ENCODE data around the gene PIK3AP1.

Gene PIK3AP1

DNA sequence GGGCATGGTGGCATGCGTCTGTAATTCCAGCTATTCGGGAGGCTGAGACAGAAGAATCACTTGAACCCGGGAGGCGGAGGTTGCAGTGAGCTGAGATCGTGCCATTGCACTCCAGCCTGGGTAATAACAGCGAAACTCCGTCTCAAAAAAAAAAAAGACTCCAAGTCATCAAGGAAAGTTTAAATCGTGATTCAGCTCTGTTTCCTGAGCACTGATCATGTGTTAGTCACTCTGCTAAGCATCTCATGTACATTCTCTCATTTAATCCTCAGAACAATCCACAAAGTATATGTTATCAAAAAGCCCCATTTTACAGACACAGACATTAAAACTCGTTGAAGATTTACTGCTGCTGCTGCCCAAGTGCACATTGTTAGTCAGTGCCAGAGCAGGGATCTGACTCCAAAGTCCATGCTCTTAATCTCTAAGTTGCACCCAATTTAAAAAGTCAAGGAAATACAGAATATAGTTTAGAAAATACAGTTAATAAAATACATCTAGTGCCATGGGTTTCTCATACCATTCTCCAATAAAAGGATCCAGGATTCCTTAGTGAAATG, 6.2 kb downstream of the PIK3AP1 start:
- TF ChIP-seq, protein P1, sequence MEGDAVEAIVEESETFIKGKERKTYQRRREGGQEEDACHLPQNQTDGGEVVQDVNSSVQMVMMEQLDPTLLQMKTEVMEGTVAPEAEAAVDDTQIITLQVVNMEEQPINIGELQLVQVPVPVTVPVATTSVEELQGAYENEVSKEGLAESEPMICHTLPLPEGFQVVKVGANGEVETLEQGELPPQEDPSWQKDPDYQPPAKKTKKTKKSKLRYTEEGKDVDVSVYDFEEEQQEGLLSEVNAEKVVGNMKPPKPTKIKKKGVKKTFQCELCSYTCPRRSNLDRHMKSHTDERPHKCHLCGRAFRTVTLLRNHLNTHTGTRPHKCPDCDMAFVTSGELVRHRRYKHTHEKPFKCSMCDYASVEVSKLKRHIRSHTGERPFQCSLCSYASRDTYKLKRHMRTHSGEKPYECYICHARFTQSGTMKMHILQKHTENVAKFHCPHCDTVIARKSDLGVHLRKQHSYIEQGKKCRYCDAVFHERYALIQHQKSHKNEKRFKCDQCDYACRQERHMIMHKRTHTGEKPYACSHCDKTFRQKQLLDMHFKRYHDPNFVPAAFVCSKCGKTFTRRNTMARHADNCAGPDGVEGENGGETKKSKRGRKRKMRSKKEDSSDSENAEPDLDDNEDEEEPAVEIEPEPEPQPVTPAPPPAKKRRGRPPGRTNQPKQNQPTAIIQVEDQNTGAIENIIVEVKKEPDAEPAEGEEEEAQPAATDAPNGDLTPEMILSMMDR (IDR thresholded peaks at IDR 0.05; ENCODE audit: low read depth, low read length, missing control alignments), result no peak
- in situ Hi-C loops (cut with HindIII; ENCODE audit: low sequenced_read_pairs), result no loop called here
- H3K4me3 ChIP-seq (ENCODE audit: low read depth, low read length), result no peak overlapping the region
- no peak for DNase-seq (ENCODE audit: low read depth)

DNA sequence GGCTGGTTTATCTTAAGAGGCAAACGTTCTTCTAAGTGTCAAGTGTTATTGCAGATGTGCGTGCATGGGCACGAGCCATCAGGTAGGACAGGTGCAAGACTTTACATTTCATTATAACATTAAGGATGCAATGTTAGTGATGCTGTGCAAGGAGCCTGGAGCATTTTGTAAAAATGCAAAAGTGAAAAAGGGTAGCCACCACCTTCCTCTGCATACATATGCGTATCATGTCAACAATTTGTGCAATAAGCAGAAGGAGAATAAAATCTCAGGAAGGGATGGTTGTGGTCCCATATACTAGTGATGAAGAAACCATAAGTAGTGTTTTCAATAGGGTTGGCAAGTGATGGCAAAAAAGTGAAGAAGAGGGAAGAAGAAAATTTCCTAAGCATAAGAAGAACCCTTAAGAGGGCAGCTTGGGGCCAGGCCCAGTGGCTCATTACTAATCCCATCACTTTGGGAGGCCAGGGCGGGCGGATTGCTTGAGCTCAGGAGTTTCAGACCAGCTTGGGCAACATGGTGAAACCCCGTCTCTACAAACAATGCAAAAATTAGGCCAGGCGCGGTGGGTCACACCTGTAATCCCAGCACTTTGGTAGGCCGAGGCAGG, 7.5 kb downstream of the PIK3AP1 start:
- no peak overlapping the region for H3K4me3 ChIP-seq (ENCODE audit: low read depth, low read length)
- DNase-seq (ENCODE audit: low read depth), result no peak
- in situ Hi-C loops (cut with HindIII; ENCODE audit: low sequenced_read_pairs), result no loop called here
- TF ChIP-seq, protein P1 (IDR thresholded peaks at IDR 0.05; ENCODE audit: low read depth, low read length, missing control alignments), result no peak

DNA sequence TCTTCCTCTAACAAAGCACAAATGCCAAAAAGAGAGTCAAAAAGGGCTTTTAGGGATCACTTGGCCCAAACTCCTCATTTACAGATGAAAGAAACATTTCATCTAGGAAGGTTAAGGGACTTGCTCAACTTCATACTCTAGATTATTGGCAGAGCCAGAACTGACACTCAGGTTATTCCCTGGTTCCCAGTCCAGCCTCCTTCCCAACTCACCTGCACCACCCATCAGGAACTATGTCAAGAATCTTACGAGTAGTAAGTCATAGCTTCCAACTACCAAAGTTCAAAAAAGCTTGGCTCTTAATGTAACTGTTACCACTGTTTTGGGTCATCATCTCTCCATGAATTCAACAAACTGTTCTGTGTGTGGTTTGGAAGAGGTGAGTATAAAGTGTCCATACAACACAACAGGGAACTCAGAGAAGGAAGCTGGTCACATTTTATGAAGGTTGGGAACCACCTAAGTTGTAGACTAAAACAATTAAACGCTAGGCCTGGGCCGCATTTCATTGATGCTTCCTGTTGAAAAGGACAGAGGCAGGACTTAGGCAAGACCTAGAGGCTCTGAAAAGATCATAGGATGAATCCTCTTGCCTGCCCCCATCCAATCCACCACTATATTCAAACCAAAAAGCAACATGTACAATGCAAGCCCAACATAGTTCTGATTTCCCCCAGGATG, 9.1 kb downstream of the PIK3AP1 start:
- TF ChIP-seq, protein P1 (IDR thresholded peaks at IDR 0.05; ENCODE audit: low read depth, low read length, missing control alignments), result no peak

DNA sequence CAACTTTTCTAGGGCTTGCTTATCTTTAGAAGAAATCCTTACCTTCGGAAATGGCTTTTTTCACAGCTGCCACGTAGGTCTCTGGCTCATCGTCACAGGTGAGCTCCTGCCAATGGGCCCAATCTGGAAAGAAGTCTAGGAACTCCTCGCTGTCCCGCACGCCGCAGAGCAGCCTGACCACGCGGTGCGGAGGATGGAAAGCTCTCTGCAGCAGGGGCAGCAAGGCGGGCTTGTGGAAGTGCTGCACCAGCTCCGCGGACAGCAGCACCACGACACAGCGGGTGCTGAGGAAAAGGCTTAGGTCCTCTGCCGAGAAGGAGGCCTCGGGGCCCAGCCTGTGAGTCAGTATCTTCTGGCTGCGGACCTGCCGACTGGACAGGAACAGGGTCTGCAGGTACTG, 10.8 kb downstream of the PIK3AP1 start:
- in situ Hi-C loops (cut with HindIII; ENCODE audit: low sequenced_read_pairs), result no loop called here

More for the DNA sequence above, 9.1 kb downstream of the PIK3AP1 start:
- no peak overlapping the region for H3K4me3 ChIP-seq (ENCODE audit: low read depth, low read length)
- in situ Hi-C loops (cut with HindIII; ENCODE audit: low sequenced_read_pairs), result no loop called here
- DNase-seq (ENCODE audit: low read depth), result no peak

DNA sequence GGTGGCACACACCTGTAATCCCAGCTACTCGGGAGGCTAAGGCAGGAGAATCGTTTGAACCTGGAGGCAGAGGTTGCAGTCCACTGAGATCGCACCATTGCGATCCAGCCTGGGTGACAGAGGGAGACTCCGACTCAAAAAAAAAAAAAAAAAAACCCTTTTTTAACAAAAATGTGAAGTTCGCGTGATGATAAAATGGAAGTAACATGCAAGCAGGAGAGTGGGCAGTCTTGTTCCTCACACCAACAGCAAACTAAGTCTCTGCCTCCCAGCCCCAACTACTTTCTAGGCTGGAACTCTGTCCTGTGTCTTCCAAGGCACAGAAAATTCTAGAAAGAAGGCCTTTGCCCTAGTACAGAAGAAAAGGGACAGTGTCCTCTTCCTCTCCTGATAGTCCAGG, 11.3 kb downstream of the PIK3AP1 start:
- no peak overlapping the region for H3K4me3 ChIP-seq (ENCODE audit: low read depth, low read length)
- in situ Hi-C loops (cut with HindIII; ENCODE audit: low sequenced_read_pairs), result no loop called here
- DNase-seq (ENCODE audit: low read depth), result no peak
- TF ChIP-seq, protein P1 (IDR thresholded peaks at IDR 0.05; ENCODE audit: low read depth, low read length, missing control alignments), result no peak

More for the DNA sequence above, 10.8 kb downstream of the PIK3AP1 start:
- TF ChIP-seq, protein P1 (IDR thresholded peaks at IDR 0.05; ENCODE audit: low read depth, low read length, missing control alignments), result no peak
- DNase-seq (ENCODE audit: low read depth), result no peak
- H3K4me3 ChIP-seq (ENCODE audit: low read depth, low read length), result no peak overlapping the region

DNA sequence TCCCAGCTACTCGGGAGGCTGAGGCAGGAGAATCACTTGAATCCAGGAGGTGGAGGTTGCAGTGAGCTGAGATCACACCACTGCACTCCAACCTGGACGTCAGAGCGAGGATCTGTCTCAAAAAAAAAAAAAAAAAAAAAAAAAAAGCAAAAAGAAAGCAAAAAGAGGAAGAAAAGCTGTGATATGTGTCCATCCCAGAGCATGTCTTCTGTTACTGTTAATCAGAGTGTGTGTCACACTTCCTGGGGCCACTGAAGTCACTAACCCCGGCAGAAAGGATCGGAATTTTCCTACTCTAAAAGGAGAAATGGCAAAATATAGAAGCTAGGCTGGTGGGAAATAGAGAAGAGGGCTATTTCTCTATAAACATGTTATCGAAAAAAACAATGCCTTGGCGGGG, 11.9 kb downstream of the PIK3AP1 start:
- TF ChIP-seq, protein P1 (IDR thresholded peaks at IDR 0.05; ENCODE audit: low read depth, low read length, missing control alignments), result no peak
- in situ Hi-C loops (cut with HindIII; ENCODE audit: low sequenced_read_pairs), result no loop called here
- H3K4me3 ChIP-seq (ENCODE audit: low read depth, low read length), result no peak overlapping the region
- DNase-seq (ENCODE audit: low read depth), result no peak

All from astrocyte of the cerebellum (primary cell).